GM18861 (cell line): Measurements from ENCODE around the gene TLR8.
"Not testable (repeated sequence)": the region's sequence is repeated elsewhere in the genome, so short reads cannot be mapped to it uniquely, and the experiment has no call there.

Experiments
- ATAC-seq: cut with Tn5 transposase; IDR thresholded peaks from one replicate; pipeline ENCODE4 v1.9.1; 2021; ENCODE audit not compliant: unreplicated experiment

The TLR8 gene

DNA sequence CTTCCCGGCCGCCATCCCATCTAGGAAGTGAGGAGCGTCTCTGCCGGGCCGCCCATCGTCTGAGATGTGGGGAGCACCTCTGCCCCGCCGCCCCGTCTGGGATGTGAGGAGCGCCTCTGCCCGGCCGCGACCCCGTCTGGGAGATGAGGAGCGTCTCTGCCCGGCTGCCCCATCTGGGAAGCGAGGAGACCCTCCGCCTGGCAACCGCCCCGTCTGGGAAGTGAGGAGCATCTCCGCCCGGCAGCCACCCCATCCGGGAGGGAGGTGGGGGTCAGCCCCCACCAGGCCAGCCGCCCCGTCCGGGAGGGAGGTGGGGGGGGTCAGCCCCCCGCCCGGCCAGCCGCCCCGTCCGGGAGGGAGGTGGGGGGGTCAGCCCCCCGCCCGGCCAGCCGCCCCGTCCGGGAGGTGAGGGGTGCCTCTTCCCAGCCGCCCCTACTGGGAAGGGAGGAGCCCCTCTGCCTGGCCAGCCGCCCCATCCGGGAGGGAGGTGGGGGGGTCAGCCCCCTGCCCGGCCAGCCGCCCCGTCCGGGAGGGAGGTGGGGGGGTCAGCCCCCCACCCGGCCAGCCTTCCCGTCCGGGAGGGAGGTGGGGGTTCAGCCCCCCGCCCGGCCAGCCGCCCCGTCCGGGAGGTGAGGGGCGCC lies 56.9 kb downstream of the TLR8 start:
- ATAC-seq = not testable (repeated sequence)

- ATAC-seq = no peak
Measured at GRCh38 chrX:12965131-12965940, 58.9 kb downstream of the TLR8 start.

- no peak for ATAC-seq
Measured at GRCh38 chrX:12966151-12966550, 59.7 kb downstream of the TLR8 start.

DNA sequence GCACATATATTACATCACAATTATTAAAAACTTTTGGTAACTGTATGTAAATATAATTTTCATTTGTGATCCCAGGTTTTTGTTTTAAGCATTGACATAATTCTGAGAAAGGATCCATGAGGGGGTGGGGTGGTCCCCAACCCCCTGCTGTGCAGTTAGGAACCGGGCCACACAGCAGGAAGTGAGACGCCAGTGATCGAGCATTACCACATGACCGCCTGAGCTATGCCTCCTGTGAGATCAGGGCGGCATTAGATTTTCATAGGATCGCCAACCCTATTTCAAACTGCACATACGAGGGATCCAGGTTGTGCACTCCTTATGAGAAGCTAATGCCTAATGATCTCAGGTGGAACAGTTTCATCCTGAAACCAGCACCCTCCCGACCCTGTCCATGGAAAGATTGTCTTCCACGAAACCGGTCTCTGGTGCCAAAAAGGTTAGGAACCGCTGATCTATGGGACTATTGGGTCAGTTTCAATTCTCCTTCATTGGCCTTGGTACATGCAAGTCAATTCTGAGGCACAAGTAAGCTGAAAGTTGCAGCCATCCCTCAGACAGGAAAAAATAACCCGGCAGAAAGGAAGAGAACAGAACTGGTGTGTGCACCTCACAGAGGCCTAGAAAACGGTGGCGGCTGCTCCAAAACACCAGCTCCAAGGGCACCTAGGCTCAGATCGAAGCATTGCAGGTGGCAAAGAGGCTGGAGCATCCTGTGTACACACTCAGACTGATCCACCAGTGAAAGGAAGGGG lies 61.5 kb downstream of the TLR8 start:
- no peak for ATAC-seq

- no peak for ATAC-seq
Measured at GRCh38 chrX:12970691-12971202, 64.3 kb downstream of the TLR8 start.

GRCh38 chrX:12971282-12972003 lies 65.0 kb downstream of the TLR8 start:
- no peak for ATAC-seq

- no peak for ATAC-seq
Measured at GRCh38 chrX:12972243-12972642, 65.8 kb downstream of the TLR8 start.
